Esophagus squamous epithelium (tissue), 4 donors: ENCODE measurements around the gene LZTS3.

Source experiments
- POLR2A ChIP-seq, 4 donors: fragments of 450-650 bp; IDR thresholded peaks; one replicate each; pipeline ENCODE4 v1.6.1; 2017; ENCODE audit warnings: antibody characterized with exemption in 4 of 4, mild to moderate bottlenecking in 4 of 4, moderate library complexity in 3 of 4
- TF ChIP-seq, protein P1 (sequence below), 6 experiments: fragments of 450-650 bp in 4 of 6; fragments of 200-600 bp in 2 of 6; sonication (generic) in 2 of 6; IDR thresholded peaks; one replicate each; pipeline ENCODE4 v1.5.1; 2016 to 2019; ENCODE audit warnings: antibody characterized with exemption in 6 of 6, mild to moderate bottlenecking in 4 of 6, moderate library complexity in 4 of 6

GRCh38 chr20:3164763-3165410, 8.5 kb downstream of the LZTS3 start:
- TF ChIP-seq POLR2A (IDR thresholded peaks at IDR 0.05), result no peak
- TF ChIP-seq, protein P1, sequence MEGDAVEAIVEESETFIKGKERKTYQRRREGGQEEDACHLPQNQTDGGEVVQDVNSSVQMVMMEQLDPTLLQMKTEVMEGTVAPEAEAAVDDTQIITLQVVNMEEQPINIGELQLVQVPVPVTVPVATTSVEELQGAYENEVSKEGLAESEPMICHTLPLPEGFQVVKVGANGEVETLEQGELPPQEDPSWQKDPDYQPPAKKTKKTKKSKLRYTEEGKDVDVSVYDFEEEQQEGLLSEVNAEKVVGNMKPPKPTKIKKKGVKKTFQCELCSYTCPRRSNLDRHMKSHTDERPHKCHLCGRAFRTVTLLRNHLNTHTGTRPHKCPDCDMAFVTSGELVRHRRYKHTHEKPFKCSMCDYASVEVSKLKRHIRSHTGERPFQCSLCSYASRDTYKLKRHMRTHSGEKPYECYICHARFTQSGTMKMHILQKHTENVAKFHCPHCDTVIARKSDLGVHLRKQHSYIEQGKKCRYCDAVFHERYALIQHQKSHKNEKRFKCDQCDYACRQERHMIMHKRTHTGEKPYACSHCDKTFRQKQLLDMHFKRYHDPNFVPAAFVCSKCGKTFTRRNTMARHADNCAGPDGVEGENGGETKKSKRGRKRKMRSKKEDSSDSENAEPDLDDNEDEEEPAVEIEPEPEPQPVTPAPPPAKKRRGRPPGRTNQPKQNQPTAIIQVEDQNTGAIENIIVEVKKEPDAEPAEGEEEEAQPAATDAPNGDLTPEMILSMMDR (IDR thresholded peaks at IDR 0.05), result no peak
